Fibroblast of lung (primary cell): ENCODE measurements around the gene TRIM54.

Source experiments
- CTCF ChIP-seq, 2 donors: IDR thresholded peaks in 1 of 2; conservative IDR thresholded peaks in 1 of 2; 1 replicate in 1 of 2; 2 replicates in 1 of 2; pipeline ENCODE4 v1.5.1; 2011 to 2012; ENCODE audit warnings: low read length in 2 of 2, control low read depth in 1 of 2, inconsistent platforms in 1 of 2, low read depth in 1 of 2, mild to moderate bottlenecking in 1 of 2
- EZH2 ChIP-seq: IDR thresholded peaks from 2 replicates; pipeline ENCODE4 v1.5.1; 2012; ENCODE audit warnings: low read length, control low read depth, mild to moderate bottlenecking; ENCODE audit errors: missing control alignments

GRCh38 chr2:27323596-27324285 lies 41.5 kb downstream of the TRIM54 start:
- TF ChIP-seq CTCF (conservative IDR thresholded peaks at IDR 0.05 in 1 of 2, IDR thresholded peaks at IDR 0.05 in 1 of 2; ENCODE audit: low read depth in 1 of 2, low read length in 2 of 2) (no peak), EZH2 (no peak)
